IPS DF 4.7 (cell line): ENCODE data around the gene CACNB1.

Experiments
- DNase-seq: peaks from one replicate; pipeline ENCODE4 v3.0.0-alpha.2; 2013; ENCODE audit warnings: low spot score; ENCODE audit errors: extremely low read depth

CACNB1 gene

DNA sequence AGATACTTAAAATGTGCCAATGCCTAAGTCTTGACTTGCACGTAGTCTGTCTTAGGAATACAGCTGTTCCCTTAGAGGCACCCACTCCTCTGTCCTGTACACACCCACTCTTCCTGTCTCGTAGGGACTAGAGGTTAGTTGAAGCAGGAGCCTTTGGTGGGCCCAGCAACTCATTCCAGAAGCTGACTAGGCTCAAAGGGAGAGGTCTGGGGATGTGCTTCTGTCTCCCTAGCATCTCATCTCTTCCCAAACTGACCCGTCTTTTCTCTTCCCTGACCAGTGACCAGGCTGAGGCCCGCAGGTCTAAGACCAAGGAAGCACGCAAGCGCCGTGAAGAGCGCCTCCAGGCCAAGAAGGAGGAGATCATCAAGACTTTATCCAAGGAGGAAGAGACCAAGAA, 6.8 kb upstream of the CACNB1 start:
- DNase-seq = no peak

DNA sequence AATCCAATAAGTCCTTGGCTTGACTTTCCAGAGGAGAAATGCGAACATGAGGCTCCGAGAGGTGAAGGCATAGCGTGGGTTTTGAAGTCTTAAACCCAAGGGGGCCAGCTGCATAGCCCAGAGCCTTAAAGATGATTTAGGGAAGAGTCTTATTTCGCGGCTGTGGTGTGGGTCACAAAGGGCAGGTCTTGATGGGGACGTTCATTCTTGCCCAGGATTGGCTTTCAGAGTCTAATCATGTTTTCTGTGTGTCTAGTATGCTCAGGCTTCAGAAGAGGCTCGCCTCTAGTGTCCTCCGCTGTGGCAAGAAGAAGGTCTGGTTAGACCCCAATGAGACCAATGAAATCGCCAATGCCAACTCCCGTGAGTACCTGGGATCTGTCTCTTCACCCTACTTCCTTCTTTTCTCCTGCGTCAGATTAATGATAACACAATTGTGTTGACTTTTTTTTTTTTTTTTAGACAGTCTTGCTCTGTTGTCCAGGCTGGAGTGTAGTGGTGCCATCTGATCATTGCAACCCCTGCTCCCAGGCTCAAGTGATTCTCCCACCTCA, 3.6 kb upstream of the CACNB1 start:
- no peak for DNase-seq

GRCh38 chr17:39200070-39200879, 2.8 kb upstream of the CACNB1 start, which contains the start of gene RPL19:
RPL19 (plus strand) TSS chr17:39200283; CDS start chr17:39200345, 62 bp downstream.
- no peak for DNase-seq

- no peak for DNase-seq
These were observed 2.3 kb upstream of the CACNB1 start for GRCh38 chr17:39199820-39200069.

- DNase-seq = no peak
These were observed 707 bp upstream of the CACNB1 start for GRCh38 chr17:39198186-39198566.

- DNase-seq = no peak
These were observed 619 bp downstream of the CACNB1 start for GRCh38 chr17:39196808-39197291.

GRCh38 chr17:39196241-39196807, 1.1 kb downstream of the CACNB1 start:
- DNase-seq = no peak

- DNase-seq = no peak
These were observed 1.8 kb downstream of the CACNB1 start for GRCh38 chr17:39195568-39196160.

- DNase-seq = no peak
These were observed 2.4 kb downstream of the CACNB1 start for GRCh38 chr17:39194985-39195524.

DNA sequence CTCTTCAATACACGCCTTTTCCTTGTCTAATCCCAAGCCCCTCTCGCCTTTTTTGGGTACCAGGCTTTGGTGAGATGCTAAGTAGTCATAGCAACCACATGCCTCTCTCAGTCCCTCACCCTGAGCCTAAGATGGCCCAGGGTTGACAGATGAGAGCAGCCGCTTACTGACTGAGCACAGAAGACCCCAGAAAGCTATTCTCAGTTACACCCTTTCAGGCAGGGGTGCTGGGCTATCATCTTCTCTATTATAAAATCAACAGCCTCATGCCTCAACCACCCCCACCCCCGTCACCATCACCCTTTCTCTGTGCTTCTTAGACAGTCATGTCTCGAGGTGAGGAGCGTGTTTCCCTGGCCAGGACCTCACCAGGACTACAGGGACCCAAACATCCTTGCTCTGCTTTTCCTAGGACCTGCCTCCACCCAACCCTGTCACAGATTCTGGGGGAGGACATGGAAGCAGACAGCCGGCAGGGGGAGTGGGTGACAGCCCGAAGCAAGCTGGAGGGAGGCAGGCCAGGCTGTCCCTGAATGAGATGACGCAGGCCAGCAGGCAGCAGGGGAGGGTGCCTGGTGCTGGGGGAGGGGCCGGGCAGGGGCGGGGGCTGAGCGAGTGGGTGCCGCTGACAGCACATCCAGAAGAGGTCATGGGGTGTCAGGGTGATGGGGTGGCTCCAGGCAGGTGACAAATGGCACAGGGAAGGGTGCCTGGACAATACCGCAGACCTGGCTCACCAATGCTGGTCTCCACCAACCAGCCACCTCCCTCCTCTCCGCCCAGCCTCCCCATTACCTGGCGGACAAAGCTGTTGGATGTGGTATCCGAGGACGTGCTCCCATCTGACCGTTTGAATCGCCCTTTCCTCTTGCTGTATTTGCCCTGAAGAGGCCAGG, 3.1 kb downstream of the CACNB1 start:
- no peak for DNase-seq

- no peak for DNase-seq
These were observed 4.1 kb downstream of the CACNB1 start for GRCh38 chr17:39193346-39193745.

GRCh38 chr17:39192901-39193300, 4.6 kb downstream of the CACNB1 start:
- no peak for DNase-seq

- no peak for DNase-seq
These were observed 5.5 kb downstream of the CACNB1 start for GRCh38 chr17:39191750-39192510.

- DNase-seq = no peak
These were observed 10.2 kb downstream of the CACNB1 start for GRCh38 chr17:39187152-39187830.

DNA sequence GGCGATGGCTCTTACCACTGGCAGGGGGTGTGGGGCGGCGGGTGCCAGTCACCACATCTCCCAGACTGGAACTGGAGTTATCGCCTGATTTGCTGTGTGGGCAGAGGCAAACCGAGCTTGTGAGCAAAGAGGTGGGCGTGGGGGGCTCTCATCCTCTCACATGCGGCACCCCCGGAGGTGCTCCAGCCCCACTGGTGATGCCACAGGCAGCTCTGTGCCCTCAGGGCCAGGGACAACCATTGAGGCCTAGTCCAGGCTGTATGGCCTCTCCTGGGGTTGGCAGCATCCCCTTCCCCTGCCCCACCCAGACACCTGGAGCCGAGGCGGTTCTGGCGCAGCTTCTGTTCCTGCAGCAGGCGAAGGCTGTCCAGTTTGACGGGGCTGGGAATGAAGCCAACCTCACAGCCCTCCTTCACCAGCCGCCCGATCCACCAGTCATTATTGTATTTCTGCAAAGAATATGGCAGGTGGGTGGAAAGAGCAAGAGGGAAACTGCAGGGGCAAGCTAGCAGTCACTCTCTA, 10.9 kb downstream of the CACNB1 start:
- DNase-seq = no peak

- DNase-seq = no peak
These were observed 13.7 kb downstream of the CACNB1 start for GRCh38 chr17:39183720-39184119.

DNA sequence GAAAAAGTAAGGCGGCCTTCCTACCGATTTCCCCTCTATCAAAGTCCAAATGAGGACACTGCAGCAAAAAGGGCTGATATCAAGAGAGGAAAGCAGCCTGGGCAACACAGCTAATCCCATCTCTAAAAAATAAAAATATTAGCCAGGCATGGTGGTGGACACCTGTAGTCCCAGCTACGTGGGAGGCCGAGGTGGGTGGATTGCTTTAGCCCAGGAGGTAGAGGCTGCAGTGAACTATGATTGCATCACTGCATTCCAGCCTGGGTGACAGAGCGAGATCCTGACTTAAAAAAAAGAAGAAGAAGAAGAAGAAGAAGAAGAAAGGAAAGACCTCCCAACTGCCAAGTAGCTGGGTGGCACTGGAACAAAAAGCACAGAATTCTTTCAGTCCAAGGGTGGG, 14.4 kb downstream of the CACNB1 start:
- no peak for DNase-seq

DNA sequence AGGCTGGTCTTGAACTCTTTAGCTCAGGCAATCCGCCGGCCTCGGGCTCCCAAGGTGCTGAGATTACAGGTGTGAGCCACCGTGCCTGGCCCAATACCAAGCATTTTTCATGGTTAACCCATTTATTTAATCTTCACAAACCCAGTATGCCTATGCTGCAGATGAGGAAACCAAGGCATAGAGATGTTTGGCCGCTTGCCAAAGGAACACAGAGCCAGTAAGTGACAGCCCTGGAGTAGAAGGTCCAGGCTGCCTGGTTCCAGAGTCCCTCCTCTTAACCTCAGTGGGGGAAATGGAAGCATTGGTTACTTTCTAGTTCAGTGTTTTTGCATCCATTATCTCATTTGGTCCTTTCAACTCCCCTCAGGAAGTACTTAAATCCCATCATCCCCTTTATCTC, 16.2 kb downstream of the CACNB1 start:
- DNase-seq = no peak

- DNase-seq = no peak
These were observed 18.9 kb downstream of the CACNB1 start for GRCh38 chr17:39178536-39178935.

- no peak for DNase-seq
These were observed 20.2 kb downstream of the CACNB1 start for GRCh38 chr17:39177256-39177655.
